GM13977 (cell line): ENCODE data around the gene CASQ1.
A peak's percentile ranks its signal among the peaks of the same experiment; 100 is the strongest.

ENCODE experiments used
- DNase-seq: peaks from one replicate; pipeline ENCODE4 v3.0.0; 2012; ENCODE audit warnings: low spot score
- CTCF ChIP-seq: IDR thresholded peaks from 2 replicates; pipeline ENCODE4 v1.5.1; 2012; ENCODE audit warnings: mild to moderate bottlenecking, control low read depth; ENCODE audit not compliant: insufficient read depth; ENCODE audit errors: extremely low read depth, missing control alignments
- in situ Hi-C: fragments of 300-500 bp; cut with MboI; formaldehyde crosslinking; loops from one replicate; pipeline ENCODE4 v1.12.0; 2022; ENCODE audit warnings: low sequenced_read_pairs, low pct_unique_long_range_greater_than_20kb, mixed read lengths, inconsistent platforms; ENCODE audit not compliant: unreplicated experiment

Gene CASQ1

GRCh38 chr1:160220301-160220700 lies 29.9 kb downstream of the CASQ1 start:
- in situ Hi-C loops: no loop called here
- no peak for TF ChIP-seq CTCF
- DNase-seq: no peak

GRCh38 chr1:160221089-160221488 lies 30.7 kb downstream of the CASQ1 start:
- in situ Hi-C loops: no loop called here
- TF ChIP-seq CTCF: no peak
- no peak for DNase-seq

GRCh38 chr1:160222546-160222945 lies 32.2 kb downstream of the CASQ1 start:
- no peak for DNase-seq
- no peak for TF ChIP-seq CTCF
- in situ Hi-C loops: no loop called here

GRCh38 chr1:160224606-160225005 lies 34.2 kb downstream of the CASQ1 start:
- in situ Hi-C loops: no loop called here
- no peak for DNase-seq
- TF ChIP-seq CTCF: no peak

GRCh38 chr1:160225345-160225744 lies 35.0 kb downstream of the CASQ1 start:
- TF ChIP-seq CTCF: no peak
- DNase-seq: no peak
- in situ Hi-C loops: no loop called here

- in situ Hi-C loops: no loop called here
- peak; percentile 50 for DNase-seq
- TF ChIP-seq CTCF: no peak
Measured at GRCh38 chr1:160226623-160227022, 36.2 kb downstream of the CASQ1 start.

GRCh38 chr1:160227034-160227433 lies 36.7 kb downstream of the CASQ1 start:
- DNase-seq: no peak
- in situ Hi-C loops: no loop called here
- TF ChIP-seq CTCF: no peak
